Measurements from ENCODE around the gene JPH4. TPM values are rescaled to one million over a fixed set of nuclear protein-coding genes. Genes with fewer than 3 reads are reported as not detected.

The JPH4 gene
- total and polyA plus RNA-seq, 2 donors (not counting 3 experiments of a cell fraction or from before 2014, with no cell fraction given) = 0.06 TPM; not detected in 1

DNA sequence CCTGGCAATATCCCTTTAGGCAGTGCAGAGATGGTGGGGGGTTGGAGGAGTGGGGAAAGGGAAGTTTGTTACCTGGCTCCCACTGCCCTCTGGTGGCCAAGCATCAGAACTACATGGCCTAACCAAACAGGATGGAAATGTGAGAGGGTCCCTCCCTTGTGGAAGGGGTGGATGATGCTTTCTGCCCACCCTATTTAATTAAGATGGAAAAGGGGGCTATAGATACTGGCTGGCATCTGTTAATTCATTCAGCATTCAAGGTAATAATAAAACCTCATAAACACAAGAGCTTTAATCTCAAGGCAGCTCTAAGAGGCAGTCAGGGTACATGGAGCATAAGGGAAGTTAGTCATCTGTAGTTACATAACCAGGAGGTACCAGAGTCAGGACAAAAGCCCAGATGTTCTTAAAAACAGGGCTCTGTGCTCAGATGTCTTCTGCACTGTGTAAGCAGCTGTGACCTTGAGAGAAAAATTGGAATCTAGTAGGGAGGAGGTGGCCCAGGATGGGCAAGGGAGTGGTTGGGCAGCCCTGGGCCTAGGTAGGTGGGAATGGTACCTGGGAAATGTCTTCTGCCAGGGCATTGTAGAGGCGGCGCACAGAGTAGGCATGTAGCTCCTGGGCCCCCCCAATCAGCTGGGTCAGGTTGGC is 15.6 kb downstream of the JPH4 start:
- no peaks in the 10 kb centered on the region for H3K27me3 ChIP-seq (ENCODE audit: control insufficient read depth in 2 of 2, insufficient read depth in 2 of 2, low read length in 2 of 2)

More for the DNA sequence above, 15.6 kb downstream of the JPH4 start:
- H3K79me2 ChIP-seq (ENCODE audit: control insufficient read depth, insufficient read depth, low read length) = no peaks in the 10 kb centered on the region
- H2AFZ ChIP-seq (ENCODE audit: low read depth, low read length) = no peak overlapping the region
- intact Hi-C loops (cut with micrococcal nuclease) = loop anchor here (1.0 kb wide), 2 partner anchors 85 to 235 kb away; no protein-coding TSS in a partner anchor
- POLR2A ChIA-PET = no interaction called here
- DNase-seq (ENCODE audit: low read depth, low spot score) (peak; percentile 47), FAIRE-seq (peak; percentile 90)
- H3K4me2 ChIP-seq (ENCODE audit: insufficient read depth, low read length) = no peak overlapping the region
- peaks cover 4% of the 10 kb centered on the region for H3K4me1 ChIP-seq (ENCODE audit: control insufficient read depth, extremely low read depth, insufficient read depth, low read length)
- H3K9me3 ChIP-seq (replicated peaks; ENCODE audit: control insufficient read depth, insufficient read depth, low read length) = no peaks in the 10 kb centered on the region
- no peaks in the 10 kb centered on the region for H4K20me1 ChIP-seq (replicated peaks; ENCODE audit: control insufficient read depth, extremely low read depth, insufficient read depth, low read length)
- dilution Hi-C loops (cut with MboI; ENCODE audit: extremely low pct_ligation_motif_present, low sequenced_read_pairs) = no loop called here
- CTCF ChIA-PET = interaction anchor here (0.8 to 12.3 kb wide), 7 partner anchors 12 to 242 kb away, joined by 3 to 416 read pairs (median 3); partner anchors contain the start of gene PABPN1
- H3K27ac ChIP-seq (ENCODE audit: insufficient read depth, low read depth, low read length) = no peak overlapping the region
- H3K36me3 ChIP-seq (ENCODE audit: control insufficient read depth in 2 of 2, extremely low read depth in 1 of 2, insufficient read depth in 2 of 2, low read length in 2 of 2) = peaks cover 0 to 11% of the 10 kb centered on the region in 2 experiments
- H3K9me1 ChIP-seq (replicated peaks; ENCODE audit: control insufficient read depth, extremely low read depth, insufficient read depth, low read length) = no peaks in the 10 kb centered on the region
- H3K4me3 ChIP-seq (replicated peaks in 1 of 3; ENCODE audit: insufficient read depth in 1 of 3, low read depth in 1 of 3, low read length in 3 of 3) = no peak overlapping the region
- BruUV-seq (replicated peaks) = no TSS peak
- no peak for TF ChIP-seq POLR2AphosphoS5 (IDR thresholded peaks at IDR 0.05; ENCODE audit: insufficient read depth, low read depth, low read length)
- TF ChIP-seq CTCF (IDR thresholded peaks at IDR 0.05; ENCODE audit: extremely low read depth in 1 of 2, insufficient read depth in 1 of 2, low read depth in 1 of 2, low read length in 2 of 2) = peak; percentile 91 to 94
- TF ChIP-seq JUN (IDR thresholded peaks at IDR 0.05; ENCODE audit: borderline replicate concordance, insufficient read depth, insufficient read length, low read depth) = no peak
- TF ChIP-seq POLR2A (IDR thresholded peaks at IDR 0.05; ENCODE audit: low read depth, low read length) = no peak
- no peak for TF ChIP-seq MYC (IDR thresholded peaks at IDR 0.05; ENCODE audit: low read depth, low read length)
- H3K9ac ChIP-seq (replicated peaks; ENCODE audit: extremely low read depth, insufficient read depth, low read length) = no peak overlapping the region
